ENCODE measurements around the gene CCDC157. TPM values are rescaled to one million over a fixed set of nuclear protein-coding genes. Genes with fewer than 3 reads are reported as not detected.

Gene CCDC157
- total and polyA plus RNA-seq, 2 donors (not counting 1 experiment from before 2014, with no cell fraction given): 3.6 to 6.4 TPM

DNA sequence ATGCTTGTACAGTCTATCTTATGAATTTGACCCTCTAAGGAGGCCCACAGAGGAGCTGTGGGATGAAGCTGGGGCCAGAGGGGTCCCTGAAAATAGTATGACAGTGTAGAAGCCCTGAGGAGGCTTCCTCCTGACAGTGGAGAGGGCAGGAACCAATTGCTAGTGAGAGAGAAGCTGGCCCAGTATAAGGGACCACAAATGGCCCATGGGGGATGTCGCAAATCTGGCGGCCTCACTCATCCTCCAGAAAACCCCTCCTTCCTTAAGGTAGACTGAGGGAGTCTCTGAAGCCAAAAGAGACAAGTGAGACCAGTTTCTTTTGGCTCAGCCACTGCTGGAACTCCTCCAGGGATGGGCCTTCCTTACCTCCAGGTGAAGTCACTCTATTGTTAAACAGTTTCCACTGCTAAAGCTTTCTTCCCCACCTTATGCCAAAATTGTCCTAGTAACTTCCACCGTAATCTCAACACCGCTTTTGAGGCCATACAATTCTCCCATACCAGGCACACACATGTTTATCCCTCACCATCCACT, 49.7 kb upstream of the CCDC157 start:
- intact Hi-C loops (cut with micrococcal nuclease): no loop called here

DNA sequence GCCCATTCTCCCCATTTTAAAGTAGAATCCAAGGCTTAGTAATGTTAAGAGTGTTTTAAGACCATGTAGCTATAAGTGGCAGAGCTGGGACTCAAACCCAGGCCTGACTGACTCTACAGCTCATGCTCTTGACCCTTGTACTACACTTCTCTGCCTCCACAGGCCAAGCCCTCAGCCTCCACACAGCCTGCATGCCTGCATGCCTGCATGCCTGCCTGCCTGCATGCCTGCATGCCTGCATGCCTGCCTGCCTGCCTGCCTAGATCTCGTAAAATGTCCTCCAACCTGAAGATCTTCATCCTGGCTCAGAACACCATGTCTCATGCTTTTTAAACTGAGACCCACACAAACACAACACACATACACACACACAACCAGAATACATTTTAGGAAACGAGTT, 48.7 kb upstream of the CCDC157 start:
- peaks cover 99% of the 10 kb centered on the region for H3K4me1 Mint-ChIP-seq
- no peaks in the 10 kb centered on the region for H3K27me3 Mint-ChIP-seq
- Histone ChIP-seq H3K36me3 (replicated peaks in 1 of 2; ENCODE audit: control extremely low read depth in 1 of 2, control insufficient read depth in 1 of 2, extremely low read depth in 1 of 2, insufficient read depth in 2 of 2, low read length in 1 of 2) (no peaks in the 10 kb centered on the region), H3K79me2 (ENCODE audit: control insufficient read depth, insufficient read depth, low read length) (peaks cover 52% of the 10 kb centered on the region), H3K9me3 (ENCODE audit: control extremely low read depth in 1 of 3, control insufficient read depth in 2 of 3, insufficient read depth in 1 of 3, low read length in 2 of 3) (no peaks in the 10 kb centered on the region), H3K4me2 (replicated peaks; ENCODE audit: low read depth, low read length, poor library complexity, severe bottlenecking) (peak overlapping the region; percentile 60), H4K20me1 (ENCODE audit: control insufficient read depth, insufficient read depth, low read length, poor library complexity, severe bottlenecking) (no peaks in the 10 kb centered on the region), H3K27me3 (replicated peaks in 1 of 4; ENCODE audit: control extremely low read depth in 1 of 4, control insufficient read depth in 3 of 4, insufficient read depth in 4 of 4, low read length in 3 of 4) (no peaks in the 10 kb centered on the region), H3K27ac (ENCODE audit: low read length in 2 of 2) (peak overlapping the region; percentile 69 to 86), H3K4me3 (ENCODE audit: control extremely low read depth in 1 of 5, extremely low read depth in 1 of 5, insufficient read depth in 1 of 5, low read depth in 2 of 5, low read length in 4 of 5) (no peak overlapping the region), H2AFZ (ENCODE audit: insufficient read depth, low read depth, low read length, poor library complexity, severe bottlenecking) (no peak overlapping the region), H3K4me1 (ENCODE audit: control insufficient read depth in 2 of 2, insufficient read depth in 2 of 2, low read length in 2 of 2) (peaks cover 100% of the 10 kb centered on the region in 2 donors), H3K9ac (ENCODE audit: low read length) (no peak overlapping the region)
- intact Hi-C loops (cut with micrococcal nuclease): no loop called here
- H3K9me3 Mint-ChIP-seq (ENCODE audit: insufficient read depth): no peaks in the 10 kb centered on the region
- H3K4me3 Mint-ChIP-seq: peak overlapping the region; percentile 75
- H3K27ac Mint-ChIP-seq: peak overlapping the region; percentile 94
- WGBS (ENCODE audit: insufficient coverage): 90% methylated on average over 1 of the region's 2 CpGs
- ChIA-PET CTCF (interaction anchor here (0.6 to 19.2 kb wide), 3 partner anchors 18 to 81 kb away, joined by 3 to 229 read pairs (median 4); partner anchors contain the start of gene CASTOR1), POLR2A (interaction anchor here (2.9 to 8.1 kb wide), 2 partner anchors 18 to 19 kb away, joined by 22 to 56 read pairs; partner anchors contain the start of genes CASTOR1 and TBC1D10A)
- no peak for DNase-seq
- TF ChIP-seq, protein P1, sequence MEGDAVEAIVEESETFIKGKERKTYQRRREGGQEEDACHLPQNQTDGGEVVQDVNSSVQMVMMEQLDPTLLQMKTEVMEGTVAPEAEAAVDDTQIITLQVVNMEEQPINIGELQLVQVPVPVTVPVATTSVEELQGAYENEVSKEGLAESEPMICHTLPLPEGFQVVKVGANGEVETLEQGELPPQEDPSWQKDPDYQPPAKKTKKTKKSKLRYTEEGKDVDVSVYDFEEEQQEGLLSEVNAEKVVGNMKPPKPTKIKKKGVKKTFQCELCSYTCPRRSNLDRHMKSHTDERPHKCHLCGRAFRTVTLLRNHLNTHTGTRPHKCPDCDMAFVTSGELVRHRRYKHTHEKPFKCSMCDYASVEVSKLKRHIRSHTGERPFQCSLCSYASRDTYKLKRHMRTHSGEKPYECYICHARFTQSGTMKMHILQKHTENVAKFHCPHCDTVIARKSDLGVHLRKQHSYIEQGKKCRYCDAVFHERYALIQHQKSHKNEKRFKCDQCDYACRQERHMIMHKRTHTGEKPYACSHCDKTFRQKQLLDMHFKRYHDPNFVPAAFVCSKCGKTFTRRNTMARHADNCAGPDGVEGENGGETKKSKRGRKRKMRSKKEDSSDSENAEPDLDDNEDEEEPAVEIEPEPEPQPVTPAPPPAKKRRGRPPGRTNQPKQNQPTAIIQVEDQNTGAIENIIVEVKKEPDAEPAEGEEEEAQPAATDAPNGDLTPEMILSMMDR (IDR thresholded peaks at IDR 0.05): no peak
- no peak for TF ChIP-seq EZH2 (IDR thresholded peaks at IDR 0.05; ENCODE audit: borderline replicate concordance, insufficient read depth, low read depth, low read length, poor library complexity, severe bottlenecking)
- ATAC-seq (ENCODE audit: low read depth): no peak

More for the DNA sequence above, 49.7 kb upstream of the CCDC157 start:
- H3K36me3 ChIP-seq (replicated peaks in 1 of 2; ENCODE audit: control extremely low read depth in 1 of 2, control insufficient read depth in 1 of 2, extremely low read depth in 1 of 2, insufficient read depth in 2 of 2, low read length in 1 of 2): no peaks in the 10 kb centered on the region
- TF ChIP-seq, protein P1 (IDR thresholded peaks at IDR 0.05): no peak
- no peak for TF ChIP-seq EZH2 (IDR thresholded peaks at IDR 0.05; ENCODE audit: borderline replicate concordance, insufficient read depth, low read depth, low read length, poor library complexity, severe bottlenecking)
- H2AFZ ChIP-seq (ENCODE audit: insufficient read depth, low read depth, low read length, poor library complexity, severe bottlenecking): peak overlapping the region; percentile 34
- CTCF ChIA-PET: interaction anchor here (0.7 to 19.2 kb wide), 5 partner anchors 9 to 84 kb away, joined by 3 to 229 read pairs (median 3); partner anchors contain the start of genes CASTOR1 and TBC1D10A
- no peak for ATAC-seq (ENCODE audit: low read depth)
- Mint-ChIP-seq H3K4me3 (peak overlapping the region; percentile 80), H3K27ac (peak overlapping the region; percentile 89), H3K27me3 (no peaks in the 10 kb centered on the region), H3K9me3 (ENCODE audit: insufficient read depth) (no peaks in the 10 kb centered on the region), H3K4me1 (peaks cover 99% of the 10 kb centered on the region)
- peak overlapping the region; percentile 50 for H3K9ac ChIP-seq (ENCODE audit: low read length)
- H3K9me3 ChIP-seq (ENCODE audit: control extremely low read depth in 1 of 3, control insufficient read depth in 2 of 3, insufficient read depth in 1 of 3, low read length in 2 of 3): no peaks in the 10 kb centered on the region
- peaks cover 100% of the 10 kb centered on the region in 2 donors for H3K4me1 ChIP-seq (ENCODE audit: control insufficient read depth in 2 of 2, insufficient read depth in 2 of 2, low read length in 2 of 2)
- no peaks in the 10 kb centered on the region for H4K20me1 ChIP-seq (ENCODE audit: control insufficient read depth, insufficient read depth, low read length, poor library complexity, severe bottlenecking)
- 64% methylated on average over 3 of the region's 4 CpGs for WGBS (ENCODE audit: insufficient coverage)
- H3K4me3 ChIP-seq (ENCODE audit: control extremely low read depth in 1 of 5, extremely low read depth in 1 of 5, insufficient read depth in 1 of 5, low read depth in 2 of 5, low read length in 4 of 5): peak overlapping the region in 2 of 5 experiments; percentile 43 to 55
- peak overlapping the region; percentile 83 for H3K4me2 ChIP-seq (replicated peaks; ENCODE audit: low read depth, low read length, poor library complexity, severe bottlenecking)
- no peak for DNase-seq
- POLR2A ChIA-PET: interaction anchor here (1.3 to 8.1 kb wide), 2 partner anchors 17 to 19 kb away, joined by 5 to 56 read pairs; partner anchors contain the start of genes CASTOR1 and TBC1D10A
- peak overlapping the region; percentile 73 to 86 for H3K27ac ChIP-seq (ENCODE audit: low read length in 2 of 2)
- H3K27me3 ChIP-seq (replicated peaks in 1 of 4; ENCODE audit: control extremely low read depth in 1 of 4, control insufficient read depth in 3 of 4, insufficient read depth in 4 of 4, low read length in 3 of 4): no peaks in the 10 kb centered on the region
- H3K79me2 ChIP-seq (ENCODE audit: control insufficient read depth, insufficient read depth, low read length): peaks cover 42% of the 10 kb centered on the region

Data from B cell (primary cell).